GM18511 (cell line): ENCODE data around the gene DLG5.

Source experiments
- ATAC-seq: cut with Tn5 transposase; IDR thresholded peaks from one replicate; pipeline ENCODE4 v1.9.1; 2021; ENCODE audit warnings: mild to moderate bottlenecking, moderate library complexity; ENCODE audit not compliant: unreplicated experiment

Gene DLG5

DNA sequence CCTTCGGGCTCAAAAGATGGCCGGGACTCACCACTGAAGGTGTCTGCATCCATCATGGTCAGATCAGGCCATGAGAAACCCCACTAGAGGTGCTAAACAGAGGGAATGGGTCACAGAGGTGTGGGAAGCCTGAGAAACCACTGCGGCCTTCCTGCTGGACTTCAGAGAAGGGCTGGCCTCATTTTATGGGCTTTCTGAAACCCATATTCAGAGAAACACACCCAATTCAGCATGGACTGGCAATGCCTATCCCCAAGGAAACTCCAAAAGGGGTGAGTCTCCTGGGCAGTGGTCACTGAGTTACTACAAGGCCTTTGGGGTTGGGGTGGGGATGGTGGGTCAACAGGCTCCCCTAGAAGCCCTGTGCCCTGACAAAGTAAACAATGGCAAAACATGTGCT is 58.0 kb downstream of the DLG5 start:
- no peak for ATAC-seq

DNA sequence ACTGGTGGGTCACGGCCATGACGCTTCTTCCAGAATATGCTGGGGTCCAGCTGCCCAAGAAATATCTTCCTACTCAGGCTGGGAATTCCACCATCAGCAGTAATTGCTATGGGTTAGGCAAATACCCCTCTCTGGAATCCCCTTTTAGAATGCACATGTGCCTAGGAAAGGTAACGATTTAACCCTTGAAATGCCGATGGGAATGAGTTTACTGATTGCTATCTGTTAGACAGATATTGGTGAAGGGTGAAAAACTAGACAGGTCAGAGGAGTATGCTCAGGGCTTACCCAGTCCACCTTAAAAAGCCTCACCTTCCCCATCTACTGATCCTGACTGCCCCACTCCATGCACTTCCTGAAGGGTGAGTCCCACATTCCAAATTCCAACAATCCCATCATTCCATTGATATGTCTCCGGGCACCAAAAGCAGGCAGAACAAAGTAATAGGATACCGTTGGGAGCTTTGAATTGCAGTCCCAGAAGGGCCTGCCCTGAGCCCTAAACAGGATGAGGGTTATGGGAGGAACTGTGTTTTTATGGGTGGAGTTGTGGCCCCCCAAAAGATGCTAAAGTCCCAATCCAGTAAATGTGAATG is 59.3 kb downstream of the DLG5 start:
- no peak for ATAC-seq

DNA sequence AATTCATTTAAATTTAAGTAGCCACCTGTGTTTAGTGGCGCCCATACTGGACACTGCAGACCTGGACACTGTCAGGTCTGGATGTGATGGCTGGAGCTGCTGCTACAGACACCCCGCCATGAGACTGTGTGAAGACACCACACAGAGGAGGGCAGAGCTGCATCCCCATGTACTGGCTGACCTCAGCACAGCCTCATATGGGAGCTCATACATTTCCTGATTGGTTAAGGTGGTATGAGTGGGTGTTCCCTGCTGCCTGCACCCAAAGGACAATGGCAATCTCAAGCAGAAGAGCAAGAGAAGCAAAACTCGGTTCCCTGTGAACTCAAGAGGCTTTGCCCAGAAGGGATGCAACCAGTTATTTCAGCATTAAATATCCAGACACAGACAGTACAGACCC is 60.0 kb downstream of the DLG5 start:
- ATAC-seq, result no peak

DNA sequence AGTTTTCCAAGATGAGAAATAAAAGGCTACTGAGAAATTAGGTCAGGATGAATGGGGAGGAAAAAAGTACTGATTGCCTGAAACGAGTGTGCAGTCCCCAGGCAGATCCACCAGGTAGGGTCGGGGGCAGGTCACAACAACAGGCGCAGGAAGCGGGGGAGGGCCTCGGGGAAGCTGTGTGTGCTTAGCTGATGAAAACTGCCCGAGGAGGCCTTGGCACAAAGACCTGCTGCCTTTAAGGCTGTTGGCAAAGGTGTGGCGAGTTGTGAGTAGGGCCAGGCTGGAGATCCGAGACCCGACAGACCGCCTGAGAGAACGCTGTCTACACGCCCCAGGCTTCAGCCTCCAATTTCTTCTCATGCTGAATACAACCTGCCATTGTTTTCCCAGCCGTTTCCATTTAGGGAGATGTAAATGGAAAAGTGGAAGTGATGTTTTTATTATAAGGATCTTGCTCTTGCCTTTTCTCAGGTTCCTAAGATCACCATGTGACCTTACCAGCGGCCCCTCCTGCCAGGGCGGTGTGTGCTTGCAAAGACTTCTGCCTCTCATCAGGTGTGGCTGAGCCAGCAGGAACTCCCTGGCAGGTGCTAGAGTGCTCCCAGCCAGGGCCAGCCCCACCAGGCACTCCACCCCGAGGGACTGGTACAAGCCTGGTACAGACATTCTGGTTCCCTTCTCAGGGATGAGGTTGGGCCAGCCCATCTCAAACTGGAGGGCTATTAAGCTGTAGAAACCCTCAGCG is 60.8 kb downstream of the DLG5 start:
- ATAC-seq, result no peak

DNA sequence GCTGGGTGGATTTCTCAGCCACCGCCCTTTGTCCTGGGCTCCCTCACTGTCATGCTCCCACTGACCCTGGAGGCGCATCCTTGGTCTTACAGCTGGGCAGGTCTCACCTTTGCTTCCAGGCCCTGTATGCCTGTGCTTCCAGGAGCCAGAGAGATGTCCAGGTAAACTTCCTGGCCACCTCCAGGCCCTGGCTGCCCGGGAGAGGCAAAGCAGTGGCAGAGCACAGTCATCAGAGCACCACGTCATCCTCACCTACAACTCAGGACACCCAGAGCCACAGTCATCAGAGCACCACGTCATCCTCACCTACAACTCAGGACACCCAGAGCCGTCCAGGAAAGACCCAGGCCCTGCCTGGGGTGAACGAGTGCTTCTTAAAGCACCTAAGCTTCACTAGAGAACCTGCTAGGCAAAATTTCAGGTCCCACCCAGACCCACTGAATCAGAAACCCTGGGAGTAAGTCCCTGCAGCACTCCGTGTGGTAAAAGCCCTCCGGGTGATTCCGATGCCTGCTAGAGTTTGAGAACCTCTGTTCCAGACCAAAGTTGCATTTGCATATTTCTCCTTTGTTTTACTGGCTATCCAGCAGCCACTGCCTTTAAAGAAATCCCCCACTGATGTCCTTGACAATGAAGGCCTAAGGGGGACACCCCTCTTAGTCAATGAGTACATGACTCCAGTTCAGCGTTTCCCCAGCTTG is 62.3 kb downstream of the DLG5 start:
- no peak for ATAC-seq

DNA sequence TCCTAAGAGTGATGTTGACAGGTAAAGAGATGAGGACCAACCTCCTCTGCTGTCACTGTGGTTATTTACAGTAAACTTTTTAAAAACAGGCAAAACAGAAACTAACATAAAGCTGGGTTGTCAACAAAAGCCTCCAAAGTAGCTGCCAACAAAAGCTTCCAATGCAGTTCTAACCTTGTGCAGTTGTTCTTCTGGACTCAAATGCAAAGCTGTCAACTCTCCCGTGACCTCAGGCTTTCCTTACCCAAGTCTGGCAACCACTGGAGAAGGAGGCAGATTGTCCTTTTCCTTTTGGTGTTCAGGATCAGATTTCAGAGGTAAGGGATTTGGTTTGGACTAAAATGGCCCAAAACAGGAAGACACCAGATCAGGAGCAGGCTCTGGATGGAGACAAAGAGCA is 63.1 kb downstream of the DLG5 start:
- ATAC-seq, result no peak

DNA sequence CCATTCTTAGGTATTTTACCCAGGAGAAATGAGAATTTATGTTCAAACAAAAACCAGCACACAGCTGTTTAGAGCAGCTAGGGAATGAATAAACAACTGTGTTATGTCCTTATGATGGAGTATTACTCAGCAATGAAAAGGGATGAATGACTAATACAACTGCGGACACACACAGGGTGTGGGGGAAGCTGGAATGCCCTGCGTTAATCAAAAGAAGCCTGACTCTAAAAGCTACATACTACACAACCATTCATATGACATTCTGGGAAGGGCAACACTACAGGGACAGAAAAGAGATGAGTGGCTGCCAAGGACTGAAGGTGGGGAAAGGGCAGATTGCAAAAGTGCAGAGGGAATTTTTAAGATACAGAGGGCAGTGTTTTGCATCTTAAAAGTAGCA is 64.0 kb downstream of the DLG5 start:
- no peak for ATAC-seq

DNA sequence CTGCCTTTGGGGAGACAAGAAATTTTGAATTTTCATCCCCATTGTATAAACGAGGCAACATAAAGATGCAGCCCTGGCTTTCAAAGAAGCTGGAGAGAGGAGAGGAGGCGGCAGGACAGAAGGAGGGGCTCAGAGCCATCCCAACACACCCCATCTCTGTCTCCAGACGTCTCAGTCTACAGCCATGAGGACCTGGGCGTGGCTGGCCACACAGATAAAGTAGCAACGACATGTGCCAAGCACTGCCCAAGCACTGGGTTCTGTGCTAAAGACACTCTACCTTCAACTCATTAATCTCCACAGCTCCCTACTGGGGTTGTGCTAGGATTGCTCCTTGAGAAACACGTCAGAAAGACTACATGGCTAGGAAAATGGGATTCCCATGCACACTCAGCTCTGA is 65.2 kb downstream of the DLG5 start:
- ATAC-seq, result no peak

DNA sequence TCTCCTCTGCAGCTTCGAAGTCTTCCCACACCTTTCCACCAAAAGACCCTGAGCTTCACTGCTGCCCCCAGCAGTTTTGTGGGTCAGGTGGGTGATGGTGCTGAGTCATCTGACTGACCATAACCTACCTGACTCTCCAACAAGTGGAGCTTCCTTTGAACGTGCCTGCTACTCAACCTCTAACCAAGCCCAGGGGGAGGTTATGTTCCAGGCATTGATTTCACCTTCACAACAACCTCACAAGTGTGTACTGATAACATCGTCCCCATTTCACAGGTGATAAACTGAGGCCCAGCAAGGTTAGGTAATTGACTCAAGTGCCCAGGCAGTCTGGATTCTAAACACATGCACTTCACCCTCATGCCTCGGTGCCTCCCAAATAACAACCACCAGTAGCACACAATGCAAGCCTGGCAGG is 66.7 kb downstream of the DLG5 start:
- no peak for ATAC-seq

DNA sequence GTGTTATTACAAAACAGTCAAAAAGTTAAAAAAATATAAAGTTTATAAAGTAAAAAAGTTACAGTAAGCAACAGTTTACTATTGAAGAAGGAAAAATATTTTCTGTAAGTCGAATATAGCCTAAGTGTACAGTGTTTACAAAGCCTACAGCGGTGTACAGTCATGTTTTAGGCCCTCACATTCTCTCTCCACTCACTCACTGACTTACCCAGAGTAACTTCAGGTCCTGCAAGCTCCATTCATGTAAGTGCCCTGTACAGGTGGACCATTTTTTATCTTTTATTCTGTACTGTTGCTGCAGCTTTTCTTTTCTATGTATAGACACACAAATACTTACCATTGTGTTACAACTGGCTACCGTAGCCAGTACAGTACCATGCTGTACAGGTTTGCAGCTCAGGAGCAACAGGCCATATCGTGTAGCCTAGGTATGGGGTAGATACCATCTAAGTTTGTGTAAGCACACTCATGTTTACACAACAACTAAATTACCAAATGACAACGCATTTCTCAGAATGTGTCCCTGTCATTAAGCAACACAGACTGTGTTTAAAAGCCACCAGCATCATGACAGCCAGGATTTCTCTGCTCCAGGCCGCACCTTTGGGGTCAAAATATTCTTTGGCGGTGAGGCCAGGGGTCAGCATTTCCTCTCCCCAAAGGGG is 67.2 kb downstream of the DLG5 start:
- ATAC-seq, result no peak

DNA sequence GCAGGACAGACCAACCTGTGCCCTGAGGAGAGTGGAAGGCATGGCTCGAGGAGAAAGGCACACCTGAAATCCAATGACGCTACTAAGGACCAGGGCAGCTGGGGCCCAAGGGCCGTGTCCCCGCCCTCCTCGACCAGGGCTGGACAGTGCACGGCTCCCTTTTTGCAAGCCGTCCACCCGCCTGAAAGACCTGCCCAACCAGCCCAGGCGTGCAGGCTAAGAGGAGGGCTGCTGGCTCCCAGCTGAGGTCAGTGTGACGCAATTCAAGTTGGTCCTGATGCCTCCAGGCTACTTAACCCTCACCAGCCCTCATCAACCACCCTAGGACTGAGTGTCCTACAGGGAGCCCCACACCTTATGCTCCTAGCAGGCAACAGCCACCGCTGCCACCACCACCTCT is 69.3 kb downstream of the DLG5 start:
- no peak for ATAC-seq

DNA sequence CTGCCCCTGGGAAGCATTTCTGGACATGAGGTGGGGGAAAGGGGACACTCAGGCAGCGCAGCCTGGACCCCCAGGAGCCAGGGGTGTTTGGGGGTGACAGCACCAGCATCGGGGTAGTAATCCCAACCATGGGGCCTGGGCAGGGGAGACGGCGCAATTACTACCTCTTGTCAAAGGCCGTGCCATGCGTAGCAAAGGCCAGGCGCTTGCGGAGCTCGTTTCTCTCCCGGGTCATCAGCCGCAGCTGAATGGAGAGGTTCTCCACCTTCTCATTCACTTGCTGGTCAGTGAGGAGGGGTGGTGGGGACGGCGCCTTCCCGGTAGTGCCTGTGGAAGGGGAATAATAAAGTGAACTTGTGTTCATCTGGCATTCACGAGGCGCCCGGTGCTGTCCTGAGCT is 70.0 kb downstream of the DLG5 start:
- ATAC-seq, result no peak

DNA sequence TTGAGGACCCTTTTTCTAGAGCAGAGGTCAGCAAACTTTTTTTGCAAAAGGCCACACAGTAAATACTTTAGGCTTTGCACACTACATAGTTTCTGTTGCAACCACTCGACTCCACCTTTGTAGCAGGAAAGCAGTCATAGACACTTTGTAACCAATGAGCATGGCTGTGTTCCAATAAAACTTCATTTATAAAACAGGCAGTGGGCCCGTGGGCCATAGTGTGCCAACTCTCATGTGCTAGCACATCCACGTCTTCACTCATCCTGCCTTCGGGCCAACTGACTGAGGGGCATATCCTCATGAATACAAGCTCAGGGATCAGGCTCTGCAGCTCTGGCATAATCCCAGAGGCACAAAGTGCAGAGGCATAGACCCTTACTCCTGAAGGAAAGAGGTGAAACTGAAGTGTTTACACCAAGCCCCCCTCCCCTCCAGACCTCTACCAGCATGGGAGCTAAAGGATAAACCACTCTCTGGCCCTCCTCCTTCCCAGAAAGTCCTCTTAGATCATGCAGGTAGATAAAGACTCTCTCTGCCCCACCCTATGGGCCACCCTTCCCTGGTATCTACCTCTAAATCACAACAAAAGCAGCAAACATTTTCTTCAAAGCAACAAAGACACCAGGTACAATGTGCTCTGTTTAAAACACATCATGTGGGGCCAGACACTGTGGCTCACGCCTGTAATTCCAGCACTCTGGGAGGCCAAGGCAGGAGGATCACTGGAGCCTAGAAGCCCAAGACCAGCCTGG is 71.0 kb downstream of the DLG5 start:
- ATAC-seq, result no peak

DNA sequence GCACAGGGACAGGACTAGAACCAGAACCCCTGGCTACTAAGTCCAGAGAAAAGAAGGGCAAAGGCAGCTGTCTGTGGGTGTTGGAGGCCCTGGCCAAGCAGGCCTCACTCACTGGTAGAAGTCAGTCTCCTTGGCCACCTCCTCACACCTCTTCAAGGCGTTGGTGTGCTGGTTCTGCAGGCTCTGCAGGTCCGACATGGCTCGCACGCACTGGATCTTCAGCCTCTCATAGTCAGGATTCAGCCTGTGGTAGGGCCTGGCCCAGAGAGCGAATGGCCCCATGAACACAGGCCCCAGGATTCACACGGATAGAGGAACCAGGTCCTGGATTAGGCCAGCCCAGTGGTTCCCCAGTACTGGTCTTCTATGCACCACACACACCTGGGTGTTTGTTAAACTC is 72.4 kb downstream of the DLG5 start:
- no peak for ATAC-seq

DNA sequence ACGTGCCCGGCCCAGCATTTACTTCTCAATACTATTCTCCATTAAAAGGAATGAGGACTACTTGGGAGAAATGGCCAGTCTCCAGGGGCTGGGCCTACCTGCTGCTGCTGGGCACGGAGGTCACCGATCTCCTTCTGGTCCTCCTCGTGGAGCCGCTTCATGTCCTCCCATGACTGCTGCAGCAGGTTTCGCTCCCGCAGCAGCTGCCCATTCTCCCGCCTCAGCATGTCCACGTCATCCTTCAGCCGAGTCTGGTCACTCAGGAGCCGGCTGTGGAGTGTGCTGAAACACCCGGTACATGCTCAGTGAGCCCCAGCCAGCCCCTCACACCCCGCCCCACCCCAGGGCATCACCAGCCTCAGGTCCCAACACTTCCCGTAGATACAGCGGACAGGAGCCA is 73.3 kb downstream of the DLG5 start:
- ATAC-seq, result no peak

DNA sequence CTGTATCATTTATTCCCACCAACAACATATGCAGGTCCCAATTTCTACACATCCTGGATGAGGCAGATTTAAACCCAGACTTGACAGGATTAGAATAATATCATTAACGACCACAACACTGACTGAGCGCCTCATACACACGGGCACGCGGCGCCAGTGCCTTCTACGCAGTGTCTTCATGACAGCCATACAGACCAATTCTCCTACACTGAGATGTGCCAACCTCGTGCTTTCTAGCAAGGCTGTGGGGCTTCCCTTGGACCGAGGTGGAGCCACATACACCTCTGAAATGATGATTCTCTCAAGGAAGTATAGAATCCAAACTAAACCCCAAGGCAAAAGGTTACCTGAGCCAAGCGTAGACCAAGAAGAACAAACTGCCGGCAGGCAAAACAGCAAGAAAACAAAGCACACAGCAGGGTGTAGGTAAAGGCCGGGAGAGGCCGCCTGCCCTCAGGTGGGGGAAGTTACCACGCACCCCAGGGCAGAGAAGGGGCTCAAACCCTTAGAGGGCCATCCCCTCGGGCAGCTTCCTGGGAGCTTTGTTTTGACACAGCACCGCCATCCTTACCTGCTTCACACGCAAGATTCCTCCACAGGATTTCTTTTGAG is 75.8 kb downstream of the DLG5 start:
- no peak for ATAC-seq

DNA sequence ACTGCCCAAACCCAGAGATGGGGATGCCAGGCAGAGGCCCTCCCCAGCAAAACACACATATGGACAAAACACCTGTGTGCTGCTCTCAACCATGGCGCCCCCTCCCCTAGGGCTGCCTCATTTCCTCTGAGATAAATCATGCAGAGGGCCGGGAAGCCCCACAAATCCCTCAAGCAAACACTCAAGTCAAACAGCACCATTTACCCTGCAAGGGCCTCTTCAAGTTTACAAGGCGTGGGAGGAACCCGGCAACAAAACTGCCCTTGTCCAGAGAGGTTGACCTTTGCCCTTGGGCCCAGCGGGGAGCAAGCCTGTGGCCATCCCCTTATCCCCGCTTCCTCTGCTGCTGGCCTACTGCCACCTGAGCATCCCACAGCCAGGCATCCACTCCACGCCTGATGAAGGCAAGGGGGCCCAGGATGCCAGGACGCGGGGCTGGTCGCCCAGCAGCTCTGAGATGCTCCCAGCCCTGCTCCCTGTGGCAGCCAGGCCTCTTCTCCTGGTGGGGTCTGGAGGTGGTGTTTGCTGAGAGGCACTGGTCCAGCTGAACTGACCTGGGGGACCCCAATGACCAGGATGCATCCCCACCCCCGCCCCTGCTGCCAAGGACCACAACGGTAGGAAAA is 77.4 kb downstream of the DLG5 start:
- no peak for ATAC-seq

DNA sequence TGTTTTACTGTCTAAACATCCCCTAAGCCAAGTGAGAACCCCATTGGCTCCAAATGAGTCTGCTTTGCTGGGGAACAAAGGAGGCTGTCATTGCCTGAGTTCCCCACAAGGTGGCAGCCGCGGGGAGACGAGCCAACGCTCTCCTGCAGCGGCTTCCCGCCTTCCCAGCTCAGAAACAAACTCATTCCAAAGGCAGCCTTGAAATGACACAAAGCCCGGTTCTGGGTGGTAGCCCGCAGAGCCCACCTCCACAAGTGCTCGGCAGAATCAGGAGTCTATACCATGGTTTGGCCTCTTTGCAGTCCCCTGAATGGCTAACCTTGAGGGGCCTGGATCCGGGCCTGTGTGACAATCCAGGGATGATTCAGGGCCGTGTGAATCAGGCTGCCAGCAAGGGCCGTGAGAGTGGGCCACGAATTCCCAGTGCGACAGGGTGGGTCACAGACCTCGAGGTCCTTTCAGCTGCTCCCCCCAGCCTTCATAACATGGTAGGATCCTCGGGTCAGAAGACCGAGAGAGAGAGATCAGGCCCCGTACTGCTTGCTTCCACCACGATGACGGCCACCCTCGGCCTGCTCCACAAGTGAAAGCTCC is 79.7 kb downstream of the DLG5 start:
- peak; percentile 76 for ATAC-seq

DNA sequence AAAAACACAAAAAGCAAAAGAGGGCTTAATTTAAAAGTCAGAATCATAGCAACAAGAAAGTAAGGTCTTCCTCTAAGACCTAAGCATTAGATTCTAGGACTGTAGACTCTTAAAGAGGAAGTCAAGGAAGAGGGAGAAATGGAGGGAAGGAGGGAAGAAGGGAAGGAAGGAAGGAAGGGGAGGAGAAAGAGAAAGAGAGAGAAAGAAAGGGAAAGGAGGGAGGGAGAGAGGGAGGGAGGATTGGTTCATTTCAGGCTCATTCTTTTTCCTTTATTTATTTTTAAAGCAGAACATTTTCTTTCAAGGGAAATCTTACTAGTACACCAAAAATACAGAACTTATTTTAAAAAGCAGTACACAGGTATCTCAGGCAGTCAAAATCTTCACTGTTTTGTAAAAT is 81.1 kb downstream of the DLG5 start:
- no peak for ATAC-seq
